CD4-positive, alpha-beta memory T cell (primary cell): ENCODE results near the gene PLCXD1. TPM values are rescaled to one million over a fixed set of nuclear protein-coding genes. Genes with fewer than 3 reads are reported as not detected.
"Not testable (repeated sequence)": the region's sequence is repeated elsewhere in the genome, so short reads cannot be mapped to it uniquely, and the experiment has no call there.

ENCODE experiments used
- CTCF ChIA-PET: fragments of 350-600 bp; sonication (Branson Sonifier 250); formaldehyde crosslinking; loops from one replicate; lab custom pipeline; 2021; ENCODE audit warnings: inconsistent platforms; ENCODE audit not compliant: partially characterized antibody; lab: Charles Lee
- POLR2A ChIA-PET: fragments of 350-600 bp; sonication (Branson Sonifier 250); formaldehyde crosslinking; loops from one replicate; lab custom pipeline; 2021; ENCODE audit not compliant: partially characterized antibody; lab: Charles Lee
- DNase-seq, 5 donors: peaks; one replicate each; pipeline versions ENCODE4 v3.0.0 to v3.0.0-alpha.2; 2020 to 2022; ENCODE audit warnings: mixed read lengths in 1 of 5
- H3K27ac ChIP-seq: one replicate; pipeline ENCODE4 v1.7.0; 2013; ENCODE audit warnings: low read depth, low read length
- H3K27me3 ChIP-seq: 2 replicates; pipeline ENCODE4 v1.7.0; 2013; ENCODE audit warnings: mild to moderate bottlenecking, low read length, moderate library complexity; ENCODE audit not compliant: insufficient read depth
- H3K36me3 ChIP-seq: 2 replicates; pipeline ENCODE4 v1.7.0; 2013; ENCODE audit warnings: mild to moderate bottlenecking, low read length, moderate library complexity; ENCODE audit not compliant: insufficient read depth
- H3K4me1 ChIP-seq: 2 replicates; pipeline ENCODE4 v1.7.0; 2013; ENCODE audit warnings: mild to moderate bottlenecking, low read length, moderate library complexity; ENCODE audit not compliant: insufficient read depth
- H3K4me3 ChIP-seq, 2 donors: one replicate each; pipeline ENCODE4 v1.7.0; 2013; ENCODE audit warnings: low read length in 2 of 2, mild to moderate bottlenecking in 1 of 2
- H3K9me3 ChIP-seq, 2 donors: one replicate each; pipeline ENCODE4 v1.7.0; 2013; ENCODE audit warnings: low read length in 2 of 2, control low read depth in 1 of 2; ENCODE audit not compliant: control insufficient read depth in 1 of 2
- H3K27ac Mint-ChIP-seq, 7 donors: one replicate each; pipeline ENCODE4 v1.8.0; 2020 to 2021; ENCODE audit warnings: mixed read lengths in 7 of 7, mild to moderate bottlenecking in 6 of 7, inconsistent platforms in 3 of 7, moderate library complexity in 3 of 7
- H3K27me3 Mint-ChIP-seq, 2 donors: one replicate each; pipeline ENCODE4 v1.8.0; 2020 to 2021; ENCODE audit warnings: mixed read lengths in 2 of 2
- H3K36me3 Mint-ChIP-seq, 2 donors: one replicate each; pipeline ENCODE4 v1.8.0; 2020 to 2021; ENCODE audit warnings: mixed read lengths in 2 of 2, inconsistent platforms in 1 of 2, mild to moderate bottlenecking in 1 of 2
- H3K4me1 Mint-ChIP-seq, 4 donors: one replicate each; pipeline ENCODE4 v1.8.0; 2020 to 2021; ENCODE audit warnings: mixed read lengths in 4 of 4, mild to moderate bottlenecking in 1 of 4
- H3K4me3 Mint-ChIP-seq, 8 donors: one replicate each; pipeline ENCODE4 v1.8.0; 2020 to 2021; ENCODE audit warnings: mixed read lengths in 8 of 8, mild to moderate bottlenecking in 7 of 8, moderate library complexity in 6 of 8, inconsistent platforms in 3 of 8
- H3K9me3 Mint-ChIP-seq, 8 donors: one replicate each; pipeline ENCODE4 v1.8.0; 2020 to 2021; ENCODE audit warnings: mixed read lengths in 8 of 8, mild to moderate bottlenecking in 5 of 8, inconsistent platforms in 3 of 8, moderate library complexity in 1 of 8
- intact Hi-C: fragments of 100-400 bp; cut with micrococcal nuclease; formaldehyde crosslinking; loops from one replicate; pipeline ENCODE4 v1.15.1; 2023
- polyA plus RNA-seq, 2 donors: library from polyadenylated mRNA; unstranded; fragments of 300-500 nt; fragmentation: Illumina TruSeq; gene quantifications; one replicate each; pipeline ENCODE4 v1.2.3, GENCODE V29; 2021
- total RNA-seq, 2 experiments: library from RNA; stranded (reverse); gene quantifications; one replicate each; pipeline ENCODE4 v1.2.3, GENCODE V29; 2021

Gene PLCXD1
- total and polyA plus RNA-seq, 4 experiments from 2014 or later = 3.1 to 28.7 (median 18.4) TPM

GRCh38 chrX:252244-252956 lies 28.8 kb upstream of the PLCXD1 start:
- peaks cover 0 to 4% (median 0%) of the 10 kb centered on the region in 8 donors for H3K9me3 Mint-ChIP-seq
- Histone ChIP-seq H3K4me3 (no peak overlapping the region), H3K27me3 (no peaks in the 10 kb centered on the region), H3K4me1 (peaks cover 8% of the 10 kb centered on the region), H3K27ac (no peak overlapping the region), H3K36me3 (no peaks in the 10 kb centered on the region), H3K9me3 (no peaks in the 10 kb centered on the region)
- H3K27me3 Mint-ChIP-seq = no peaks in the 10 kb centered on the region
- no peaks in the 10 kb centered on the region for H3K36me3 Mint-ChIP-seq
- intact Hi-C loops = no loop called here
- DNase-seq = no peak
- peak overlapping the region; percentile 21 to 82 (median 69) for H3K27ac Mint-ChIP-seq
- peak overlapping the region in 5 of 8 donors; percentile 6 to 45 (median 25) for H3K4me3 Mint-ChIP-seq
- POLR2A ChIA-PET = no interaction called here
- peaks cover 16 to 22% (median 20%) of the 10 kb centered on the region in 4 donors for H3K4me1 Mint-ChIP-seq
- CTCF ChIA-PET = no interaction called here

GRCh38 chrX:252957-253291 lies 28.3 kb upstream of the PLCXD1 start:
- Histone ChIP-seq H3K27ac (no peak overlapping the region), H3K36me3 (no peaks in the 10 kb centered on the region), H3K27me3 (no peaks in the 10 kb centered on the region), H3K9me3 (no peaks in the 10 kb centered on the region), H3K4me3 (no peak overlapping the region), H3K4me1 (peaks cover 8% of the 10 kb centered on the region)
- no peak for DNase-seq
- POLR2A ChIA-PET = no interaction called here
- Mint-ChIP-seq H3K27ac (peak overlapping the region in 2 of 7 donors; percentile 48 to 69), H3K36me3 (no peaks in the 10 kb centered on the region), H3K27me3 (no peaks in the 10 kb centered on the region), H3K9me3 (peaks cover 0 to 4% (median 0%) of the 10 kb centered on the region in 8 donors), H3K4me1 (peaks cover 16 to 22% (median 20%) of the 10 kb centered on the region in 4 donors), H3K4me3 (peak overlapping the region in 1 of 8 donors; percentile 37)
- CTCF ChIA-PET = no interaction called here
- intact Hi-C loops = no loop called here

GRCh38 chrX:253451-254297 lies 27.5 kb upstream of the PLCXD1 start:
- no peak for DNase-seq
- ChIA-PET CTCF (no interaction called here), POLR2A (no interaction called here)
- Mint-ChIP-seq H3K4me1 (peaks cover 16 to 22% (median 20%) of the 10 kb centered on the region in 4 donors), H3K4me3 (no peak overlapping the region), H3K36me3 (no peaks in the 10 kb centered on the region), H3K27ac (peak overlapping the region in 1 of 7 donors; percentile 12), H3K27me3 (no peaks in the 10 kb centered on the region), H3K9me3 (peaks cover 0 to 4% (median 0%) of the 10 kb centered on the region in 8 donors)
- Histone ChIP-seq H3K36me3 (no peaks in the 10 kb centered on the region), H3K4me1 (peaks cover 8% of the 10 kb centered on the region), H3K27me3 (no peaks in the 10 kb centered on the region), H3K4me3 (no peak overlapping the region), H3K27ac (no peak overlapping the region), H3K9me3 (no peaks in the 10 kb centered on the region)
- intact Hi-C loops = no loop called here

GRCh38 chrX:254630-255215 lies 26.5 kb upstream of the PLCXD1 start:
- H3K36me3 ChIP-seq = no peaks in the 10 kb centered on the region
- no peak overlapping the region for H3K27ac ChIP-seq
- H3K36me3 Mint-ChIP-seq = no peaks in the 10 kb centered on the region
- intact Hi-C loops = no loop called here
- H3K4me1 Mint-ChIP-seq = peaks cover 17 to 22% (median 20%) of the 10 kb centered on the region in 4 donors
- peaks cover 8% of the 10 kb centered on the region for H3K4me1 ChIP-seq
- H3K27me3 Mint-ChIP-seq = no peaks in the 10 kb centered on the region
- CTCF ChIA-PET = no interaction called here
- H3K27me3 ChIP-seq = no peaks in the 10 kb centered on the region
- no peak overlapping the region for H3K4me3 ChIP-seq
- DNase-seq = no peak
- POLR2A ChIA-PET = no interaction called here
- peaks cover 0 to 4% (median 0%) of the 10 kb centered on the region in 8 donors for H3K9me3 Mint-ChIP-seq
- no peaks in the 10 kb centered on the region for H3K9me3 ChIP-seq
- H3K27ac Mint-ChIP-seq = peak overlapping the region in 2 of 7 donors; percentile 35 to 89
- H3K4me3 Mint-ChIP-seq = no peak overlapping the region

- Histone ChIP-seq H3K36me3 (no peaks in the 10 kb centered on the region), H3K4me3 (no peak overlapping the region), H3K9me3 (no peaks in the 10 kb centered on the region), H3K27me3 (no peaks in the 10 kb centered on the region), H3K27ac (no peak overlapping the region), H3K4me1 (peaks cover 7% of the 10 kb centered on the region)
- Mint-ChIP-seq H3K27ac (no peak overlapping the region), H3K4me3 (no peak overlapping the region), H3K27me3 (no peaks in the 10 kb centered on the region), H3K4me1 (peaks cover 16 to 23% (median 18%) of the 10 kb centered on the region in 4 donors), H3K36me3 (no peaks in the 10 kb centered on the region), H3K9me3 (peaks cover 0 to 4% (median 0%) of the 10 kb centered on the region in 8 donors)
- ChIA-PET CTCF (no interaction called here), POLR2A (no interaction called here)
- DNase-seq = no peak
- intact Hi-C loops = no loop called here
Measured at GRCh38 chrX:255923-256331, 25.3 kb upstream of the PLCXD1 start.

GRCh38 chrX:257054-257453 lies 24.1 kb upstream of the PLCXD1 start:
- H3K4me3 ChIP-seq, H3K27me3 ChIP-seq, intact Hi-C loops, POLR2A ChIA-PET, H3K9me3 Mint-ChIP-seq, DNase-seq, H3K27ac ChIP-seq, H3K27ac Mint-ChIP-seq, H3K27me3 Mint-ChIP-seq, CTCF ChIA-PET, H3K36me3 ChIP-seq, H3K36me3 Mint-ChIP-seq, H3K4me1 ChIP-seq, H3K9me3 ChIP-seq, H3K4me3 Mint-ChIP-seq: not testable (repeated sequence)
- H3K4me1 Mint-ChIP-seq = peaks cover 8 to 13% (median 9%) of the 10 kb centered on the region in 4 donors

- H3K27me3 ChIP-seq = no peaks in the 10 kb centered on the region
- H3K36me3 Mint-ChIP-seq = no peaks in the 10 kb centered on the region
- no peaks in the 10 kb centered on the region for H3K36me3 ChIP-seq
- H3K27ac Mint-ChIP-seq = no peak overlapping the region
- H3K27ac ChIP-seq = no peak overlapping the region
- no peaks in the 10 kb centered on the region for H3K9me3 ChIP-seq
- H3K4me3 Mint-ChIP-seq = no peak overlapping the region
- peaks cover under 1 to 6% (median 2%) of the 10 kb centered on the region in 4 donors for H3K4me1 Mint-ChIP-seq
- no peaks in the 10 kb centered on the region for H3K9me3 Mint-ChIP-seq
- no peaks in the 10 kb centered on the region for H3K27me3 Mint-ChIP-seq
- no peaks in the 10 kb centered on the region for H3K4me1 ChIP-seq
- H3K4me3 ChIP-seq = no peak overlapping the region
- ChIA-PET CTCF (no interaction called here), POLR2A (no interaction called here)
- intact Hi-C loops = no loop called here
- DNase-seq = no peak
Measured at GRCh38 chrX:257681-258289, 23.4 kb upstream of the PLCXD1 start.
